Stimulated activated CD4-positive, alpha-beta T cell treated with anti-CD3 and anti-CD28 coated beads, Interleukin-2, amount 100 ng/mL, for 24 hours (primary cell): Measurements from ENCODE around the gene WDR74.
A peak's percentile ranks its signal among the peaks of the same experiment; 100 is the strongest.
"Not testable (repeated sequence)": the region's sequence is repeated elsewhere in the genome, so short reads cannot be mapped to it uniquely, and the experiment has no call there.

Experiments
- DNase-seq, 2 donors: peaks; one replicate each; pipeline ENCODE4 v3.0.0-alpha.2; 2020

The WDR74 gene

GRCh38 chr11:62859281-62859703 lies 19.9 kb upstream of the WDR74 start:
- DNase-seq: not testable (repeated sequence)

GRCh38 chr11:62858201-62858600 lies 18.8 kb upstream of the WDR74 start:
- DNase-seq: no peak

- DNase-seq: no peak
These were observed 18.2 kb upstream of the WDR74 start for GRCh38 chr11:62857541-62857982.

GRCh38 chr11:62856333-62856895 lies 17.0 kb upstream of the WDR74 start:
- DNase-seq: no peak

GRCh38 chr11:62855571-62856332 lies 16.4 kb upstream of the WDR74 start:
- DNase-seq: peak; percentile 98

GRCh38 chr11:62854825-62855570 lies 15.6 kb upstream of the WDR74 start:
- no peak for DNase-seq

GRCh38 chr11:62854013-62854824 lies 14.8 kb upstream of the WDR74 start:
- peak in 1 of 2 donors; percentile 38 for DNase-seq

GRCh38 chr11:62853279-62853965 lies 14.0 kb upstream of the WDR74 start:
- DNase-seq: no peak

- DNase-seq: no peak
These were observed 13.3 kb upstream of the WDR74 start for GRCh38 chr11:62852523-62853188.

GRCh38 chr11:62851807-62852522 lies 12.6 kb upstream of the WDR74 start:
- no peak for DNase-seq

- DNase-seq: peak; percentile 44 to 52
These were observed 11.8 kb upstream of the WDR74 start for GRCh38 chr11:62850911-62851806.

- no peak for DNase-seq
These were observed 8.5 kb upstream of the WDR74 start for GRCh38 chr11:62847767-62848314.

GRCh38 chr11:62846177-62846576 lies 6.8 kb upstream of the WDR74 start:
- no peak for DNase-seq

- no peak for DNase-seq
These were observed 4.8 kb upstream of the WDR74 start for GRCh38 chr11:62844154-62844553.

- DNase-seq: no peak
These were observed 4.1 kb upstream of the WDR74 start for GRCh38 chr11:62843466-62843865.

GRCh38 chr11:62842891-62843290 lies 3.5 kb upstream of the WDR74 start:
- not testable (repeated sequence) for DNase-seq

- peak; percentile 52 to 55 for DNase-seq
These were observed 2.9 kb upstream of the WDR74 start for GRCh38 chr11:62842171-62842741.

- DNase-seq: peak; percentile 71 to 83
These were observed 2.2 kb upstream of the WDR74 start for GRCh38 chr11:62841361-62842170.
